GM21786 (cell line): ENCODE results near the gene PDE6G.
A peak's percentile ranks its signal among the peaks of the same experiment; 100 is the strongest.

ENCODE experiments used
- ATAC-seq: cut with Tn5 transposase; IDR thresholded peaks from one replicate; pipeline ENCODE4 v1.9.1; 2021; ENCODE audit not compliant: unreplicated experiment

The PDE6G gene

GRCh38 chr17:81656118-81656743 lies at the start of gene PDE6G:
TSS of gene PDE6G (minus strand) at chr17:81656542. CDS start at chr17:81653305, 3,237 bp downstream.
- ATAC-seq, result no peak

GRCh38 chr17:81705518-81706231 lies 49.3 kb upstream of the PDE6G start:
- ATAC-seq, result no peak

- no peak for ATAC-seq
Measured at GRCh38 chr17:81703747-81704654, 47.7 kb upstream of the PDE6G start.

GRCh38 chr17:81702934-81703746 lies 46.8 kb upstream of the PDE6G start, which contains the start of gene MRPL12:
TSS of gene MRPL12 (plus strand) at chr17:81703367. CDS start at chr17:81703502, 135 bp downstream.
- ATAC-seq, result peak; percentile 87

- ATAC-seq, result no peak
Measured at GRCh38 chr17:81701288-81702071, 45.1 kb upstream of the PDE6G start.

GRCh38 chr17:81700353-81701287 lies 44.3 kb upstream of the PDE6G start:
- no peak for ATAC-seq

GRCh38 chr17:81697261-81698044 lies 41.1 kb upstream of the PDE6G start:
- ATAC-seq, result no peak

- no peak for ATAC-seq
Measured at GRCh38 chr17:81696218-81696941, 40.0 kb upstream of the PDE6G start.

GRCh38 chr17:81695801-81696200 lies 39.5 kb upstream of the PDE6G start:
- ATAC-seq, result no peak

- no peak for ATAC-seq
Measured at GRCh38 chr17:81695211-81695610, 38.9 kb upstream of the PDE6G start.

GRCh38 chr17:81694810-81695209 lies 38.5 kb upstream of the PDE6G start:
- no peak for ATAC-seq

- ATAC-seq, result no peak
Measured at GRCh38 chr17:81693509-81694210, 37.3 kb upstream of the PDE6G start.

GRCh38 chr17:81691608-81692007 lies 35.3 kb upstream of the PDE6G start:
- ATAC-seq, result no peak

- no peak for ATAC-seq
Measured at GRCh38 chr17:81691196-81691595, 34.9 kb upstream of the PDE6G start.

- no peak for ATAC-seq
Measured at GRCh38 chr17:81690549-81690948, 34.2 kb upstream of the PDE6G start.

- no peak for ATAC-seq
Measured at GRCh38 chr17:81690066-81690465, 33.7 kb upstream of the PDE6G start.

- ATAC-seq, result no peak
Measured at GRCh38 chr17:81688616-81689015, 32.3 kb upstream of the PDE6G start.
